GOT3 (cell line): ENCODE data around the gene MYBBP1A.

Experiments used
- DNase-seq: peaks from one replicate; lab custom pipeline; 2025; ENCODE audit warnings: mixed read lengths; lab: John Stamatoyannopoulos, UW

Gene MYBBP1A

DNA sequence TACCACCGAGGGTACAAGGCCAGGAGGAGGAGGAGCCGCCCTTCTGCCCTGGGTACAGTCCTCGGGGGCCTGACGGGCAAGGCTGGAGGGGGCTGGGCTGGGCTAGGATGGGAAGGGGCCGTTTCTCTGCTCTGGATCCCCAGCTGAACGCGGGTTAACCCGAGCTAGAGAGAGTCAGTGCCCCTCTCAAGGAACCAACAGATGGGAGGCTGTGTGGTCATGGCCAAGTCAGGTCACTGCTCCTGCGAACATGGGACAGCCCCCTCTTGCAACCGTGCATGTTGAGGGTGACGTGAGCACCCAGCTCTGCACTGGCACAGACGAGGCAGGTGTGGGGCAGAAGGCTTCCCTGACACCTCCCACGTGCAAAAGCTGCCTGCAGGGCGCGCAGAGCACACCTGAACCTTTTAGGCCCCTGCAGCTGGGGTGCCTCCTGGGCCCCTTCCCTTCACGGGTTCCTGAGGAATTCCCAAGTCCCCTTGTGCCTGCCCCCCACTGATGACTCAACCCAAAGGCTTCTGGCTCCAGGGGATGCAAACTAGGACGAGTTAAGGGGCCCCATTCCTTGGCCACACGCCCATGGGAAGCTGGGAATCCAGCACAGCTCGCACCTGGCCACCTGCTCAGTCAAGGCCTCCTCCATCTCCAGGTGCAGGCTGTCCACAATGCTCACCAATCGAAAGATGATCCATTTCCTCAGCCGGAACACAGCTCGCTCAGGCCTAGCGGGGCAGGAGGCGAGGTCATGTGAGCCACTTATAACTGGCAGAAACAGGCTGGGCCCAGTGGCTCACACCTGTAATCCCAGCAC lies 6.3 kb downstream of the MYBBP1A start:
- DNase-seq, result no peak

DNA sequence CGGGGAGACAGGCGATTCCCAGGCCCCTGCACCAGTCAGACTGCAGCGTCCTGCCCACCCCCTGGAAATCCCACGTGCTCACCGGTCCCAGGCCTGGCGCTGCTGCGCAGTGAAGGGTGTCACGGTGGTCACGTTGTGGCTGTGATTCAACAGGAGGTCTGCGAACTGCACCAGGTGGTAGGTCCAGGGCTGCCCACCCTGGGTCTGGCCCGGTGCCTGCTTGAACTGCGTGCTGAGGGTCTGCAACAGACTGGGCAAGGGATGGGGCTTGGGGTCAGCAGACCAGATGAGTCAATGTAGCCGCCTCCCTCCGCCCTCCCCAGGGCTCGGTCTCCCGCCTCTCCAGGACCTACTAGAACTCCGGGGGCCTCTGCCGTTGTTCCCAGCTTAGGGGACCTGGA lies 7.1 kb downstream of the MYBBP1A start:
- DNase-seq, result no peak

DNA sequence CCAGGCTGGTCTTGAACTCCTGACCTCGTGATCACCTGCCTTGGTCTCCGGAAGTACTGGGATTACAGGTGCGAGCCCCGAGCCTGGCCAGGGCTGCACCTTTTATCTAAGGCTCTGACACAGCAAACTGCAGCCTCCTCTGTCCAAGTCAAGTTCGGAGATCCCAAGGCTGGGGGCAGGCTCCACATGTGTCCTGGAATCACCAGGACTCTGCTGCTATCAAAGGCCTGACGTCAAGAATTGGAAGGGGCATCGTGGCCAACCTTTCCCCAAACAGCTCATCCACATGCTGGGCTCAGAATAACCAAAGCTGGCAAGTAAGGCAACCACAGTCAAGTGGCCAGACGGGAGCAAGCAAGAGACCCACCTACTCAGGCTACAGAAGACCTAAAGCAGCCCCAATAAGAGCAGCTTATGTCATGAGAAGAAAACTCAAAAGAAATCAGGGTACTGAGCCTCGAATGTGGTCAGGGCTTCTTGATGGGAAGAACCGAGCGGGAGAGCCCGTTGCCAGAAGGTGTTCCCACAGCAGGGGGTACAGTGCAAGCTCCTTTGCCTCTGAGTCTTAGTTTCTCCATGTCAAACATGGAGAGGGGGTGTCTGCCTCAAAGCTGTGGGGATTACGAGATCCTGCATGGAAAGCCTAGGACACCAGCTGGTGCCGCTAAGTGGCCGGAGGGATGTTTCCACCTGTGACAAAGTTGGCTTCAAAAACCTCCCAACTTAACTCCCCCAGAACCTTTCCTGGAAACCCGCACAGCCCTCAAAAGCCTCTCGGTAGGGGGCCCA lies 7.9 kb downstream of the MYBBP1A start:
- no peak for DNase-seq

DNA sequence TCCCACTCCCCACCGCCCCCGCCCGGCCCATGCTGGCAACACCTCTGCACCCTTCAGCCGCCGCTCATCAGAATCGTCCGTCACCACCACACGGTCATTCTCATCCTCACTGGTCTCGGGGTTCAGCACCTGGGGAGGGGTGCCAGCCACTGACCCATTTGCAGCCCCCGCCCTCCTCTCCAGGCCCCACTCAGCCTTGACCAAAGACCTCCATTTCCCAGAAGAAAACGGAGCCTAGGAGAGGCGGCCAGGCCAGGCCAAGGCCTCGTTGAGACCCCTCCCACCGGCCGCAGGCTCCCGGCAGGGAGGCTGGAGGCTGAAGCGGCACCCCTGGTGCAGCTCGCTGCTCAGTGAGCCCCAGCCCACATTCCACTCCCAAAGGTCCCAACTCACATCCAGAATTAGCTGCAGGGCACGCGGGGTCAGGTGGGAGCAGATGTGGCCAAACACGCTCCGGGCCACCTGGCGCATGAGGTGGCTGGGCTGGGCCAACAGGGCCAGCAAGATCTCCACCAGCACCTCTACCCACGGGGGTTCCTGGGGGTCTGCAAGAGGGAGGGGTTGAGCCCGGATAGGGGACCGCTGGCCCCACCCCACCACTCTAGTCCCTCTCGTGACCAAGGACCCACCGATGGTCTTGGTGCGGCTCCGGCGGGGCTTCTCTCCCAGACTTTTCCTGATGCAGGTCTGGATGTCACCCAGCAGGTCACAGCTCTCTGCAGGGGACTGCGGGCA lies 9.8 kb downstream of the MYBBP1A start:
- no peak for DNase-seq

DNA sequence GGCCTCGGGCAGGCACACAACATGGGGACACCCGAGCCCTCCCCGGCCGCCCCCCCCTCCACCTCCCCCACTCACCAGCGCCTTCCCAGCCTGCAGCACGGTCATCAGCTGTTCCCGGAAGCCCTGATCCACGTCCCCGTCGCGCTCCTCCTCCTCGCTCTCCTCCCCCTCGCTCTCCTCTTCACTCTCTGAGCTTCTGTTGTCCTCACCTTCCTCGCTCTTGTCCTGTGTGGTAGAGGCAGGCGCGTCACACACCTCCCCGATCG lies 10.3 kb downstream of the MYBBP1A start:
- no peak for DNase-seq

DNA sequence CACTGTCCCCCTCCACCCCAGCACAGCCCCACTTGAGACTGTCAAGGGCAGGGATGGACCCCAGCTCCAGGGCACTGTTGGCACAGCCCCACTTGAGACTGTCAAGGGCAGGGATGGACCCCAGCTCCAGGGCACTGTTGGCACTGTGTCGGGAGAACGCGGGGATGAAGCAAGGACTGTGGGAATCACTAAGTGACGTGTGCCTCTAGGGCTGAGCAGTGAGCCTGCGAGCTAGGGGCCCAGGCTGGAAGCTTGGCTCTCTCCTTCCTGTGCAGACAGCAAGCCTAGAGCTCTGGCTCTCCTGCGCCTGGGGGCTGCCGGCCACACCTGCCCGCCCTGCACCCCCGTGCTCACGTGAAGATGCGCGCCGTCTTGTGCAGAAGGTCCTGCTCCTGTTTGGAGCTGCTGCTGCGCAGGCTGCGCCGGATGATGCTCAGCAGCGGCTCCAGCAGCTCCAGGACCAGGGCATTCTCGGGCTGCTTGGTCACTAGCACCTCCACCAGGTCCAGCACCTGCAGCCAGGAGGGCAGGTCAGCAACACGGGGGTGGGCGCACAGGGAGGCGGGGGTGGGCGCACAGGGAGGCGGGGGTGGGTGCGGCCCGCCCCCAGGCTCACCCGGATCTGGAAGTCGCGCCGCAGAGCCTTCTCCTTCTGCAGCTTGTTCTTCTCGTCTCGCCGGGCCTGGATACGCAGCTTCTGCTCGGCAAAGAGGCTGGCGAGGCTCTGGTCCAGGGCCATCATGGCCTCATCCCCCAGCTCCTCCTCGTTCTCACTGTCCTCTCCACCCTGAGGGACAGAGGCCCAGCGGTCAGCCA lies 10.8 kb downstream of the MYBBP1A start:
- no peak for DNase-seq

DNA sequence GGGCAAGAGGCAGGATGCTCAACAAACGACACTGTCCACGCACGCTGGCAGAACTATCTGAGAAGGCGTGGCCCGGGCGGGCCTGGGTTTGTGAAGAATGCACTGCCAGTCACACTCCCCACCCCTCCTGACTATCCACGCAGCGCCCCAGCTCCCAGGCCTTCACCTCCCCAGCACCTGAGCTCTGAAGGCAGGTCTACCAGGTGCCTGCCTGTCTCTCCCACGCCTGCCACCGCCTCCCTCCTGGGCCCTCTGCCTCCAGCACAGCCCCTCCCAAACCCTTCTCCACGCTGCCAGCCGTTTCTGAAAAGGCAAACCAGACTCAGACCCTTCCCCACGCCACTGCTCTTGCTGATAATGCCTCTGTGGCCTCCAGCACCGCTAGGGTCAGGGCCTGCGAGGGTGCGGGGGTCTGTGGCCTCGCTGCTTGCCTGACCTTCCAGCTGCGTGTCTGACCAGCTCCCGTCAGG lies 11.6 kb downstream of the MYBBP1A start:
- no peak for DNase-seq

DNA sequence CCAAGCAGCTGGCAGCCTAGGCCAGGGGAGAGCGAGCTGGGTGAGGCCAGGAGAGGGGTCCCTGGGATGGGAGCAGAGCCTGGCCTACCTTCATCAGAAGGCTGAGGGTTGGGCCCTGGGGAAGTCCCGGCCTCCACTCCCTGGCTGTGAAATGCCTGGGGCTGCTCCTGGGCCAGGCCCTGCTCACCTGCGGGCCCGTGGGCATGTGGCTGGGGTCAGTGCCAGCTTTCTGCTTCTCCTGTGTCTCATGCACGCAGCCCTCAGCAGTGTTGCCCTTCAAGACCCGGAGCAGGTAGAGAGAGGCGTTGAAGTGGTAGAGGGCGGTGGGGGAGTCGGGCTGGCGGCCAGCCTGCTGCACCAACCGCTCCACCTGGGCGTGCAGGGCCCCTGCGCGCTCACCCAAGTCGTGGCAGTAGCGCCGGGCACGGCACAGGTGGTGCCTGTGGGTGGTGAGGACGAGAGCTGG lies 12.4 kb downstream of the MYBBP1A start:
- DNase-seq, result no peak

DNA sequence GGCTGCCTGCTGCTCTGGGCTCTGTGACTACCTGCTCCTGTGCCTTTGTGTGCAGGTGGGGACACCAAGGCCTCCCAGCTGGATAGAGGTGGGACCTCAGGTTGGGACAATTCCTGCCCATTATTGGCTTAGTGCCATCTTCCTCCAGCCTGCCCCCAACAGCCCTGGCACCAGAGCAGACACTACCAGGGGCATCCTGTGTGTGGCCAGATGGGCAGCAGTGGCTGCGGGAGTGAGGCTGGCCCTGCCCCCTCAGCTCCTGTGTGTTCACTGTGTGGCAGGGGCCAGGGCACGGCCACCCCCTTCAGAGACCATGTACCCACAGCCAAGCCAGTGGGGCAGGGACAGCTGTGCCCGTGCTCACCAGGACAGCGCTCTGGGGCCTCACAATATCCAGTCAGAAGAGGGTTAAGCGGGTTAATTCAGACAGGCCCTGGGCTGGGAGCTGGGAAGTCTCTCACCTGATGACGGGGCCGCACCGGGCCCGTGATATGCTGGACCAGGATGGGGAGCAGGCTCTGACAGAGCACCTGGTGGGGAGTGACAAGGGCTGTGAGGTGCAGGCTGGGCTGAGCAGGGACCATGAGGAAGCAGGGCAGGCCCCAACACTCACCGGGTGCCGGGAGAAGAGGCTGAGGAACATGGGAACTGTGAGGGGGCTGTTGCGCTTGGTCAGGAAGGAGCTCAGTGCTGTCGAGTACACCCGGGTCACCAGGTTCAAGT lies 13.0 kb downstream of the MYBBP1A start:
- no peak for DNase-seq

DNA sequence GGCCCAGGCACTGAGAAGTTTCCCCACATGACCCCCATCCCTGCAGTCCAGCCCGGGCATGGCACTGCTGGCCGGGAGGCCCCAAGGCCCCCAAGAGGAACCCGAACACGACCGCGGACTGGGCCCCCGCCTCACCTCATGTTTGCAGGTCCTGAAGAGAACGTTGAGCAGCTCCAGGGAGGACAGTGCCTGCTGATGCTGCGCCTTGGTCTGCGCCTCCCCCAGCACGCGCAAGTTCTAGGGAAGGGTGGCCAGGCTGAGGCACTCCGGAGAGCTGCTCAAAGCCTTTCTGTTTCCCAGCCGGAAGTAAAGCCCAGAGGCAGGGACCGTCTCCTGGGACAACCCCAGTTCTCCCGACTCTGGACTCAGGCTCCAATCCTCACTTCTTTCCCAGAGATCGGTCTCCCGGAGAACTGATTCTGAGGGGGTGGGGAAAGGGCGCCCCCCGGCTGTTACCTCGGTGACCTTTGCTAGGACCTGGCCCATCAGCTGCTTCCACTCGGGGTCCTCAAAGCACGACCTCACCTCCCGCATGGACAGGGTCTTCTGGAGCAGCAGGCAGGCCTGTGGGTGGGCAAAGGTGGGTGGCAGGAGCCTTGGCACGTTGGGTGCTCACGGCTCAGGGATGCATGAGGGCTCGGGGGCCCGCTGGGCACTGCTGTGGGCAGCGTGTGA lies 13.7 kb downstream of the MYBBP1A start:
- DNase-seq, result no peak

DNA sequence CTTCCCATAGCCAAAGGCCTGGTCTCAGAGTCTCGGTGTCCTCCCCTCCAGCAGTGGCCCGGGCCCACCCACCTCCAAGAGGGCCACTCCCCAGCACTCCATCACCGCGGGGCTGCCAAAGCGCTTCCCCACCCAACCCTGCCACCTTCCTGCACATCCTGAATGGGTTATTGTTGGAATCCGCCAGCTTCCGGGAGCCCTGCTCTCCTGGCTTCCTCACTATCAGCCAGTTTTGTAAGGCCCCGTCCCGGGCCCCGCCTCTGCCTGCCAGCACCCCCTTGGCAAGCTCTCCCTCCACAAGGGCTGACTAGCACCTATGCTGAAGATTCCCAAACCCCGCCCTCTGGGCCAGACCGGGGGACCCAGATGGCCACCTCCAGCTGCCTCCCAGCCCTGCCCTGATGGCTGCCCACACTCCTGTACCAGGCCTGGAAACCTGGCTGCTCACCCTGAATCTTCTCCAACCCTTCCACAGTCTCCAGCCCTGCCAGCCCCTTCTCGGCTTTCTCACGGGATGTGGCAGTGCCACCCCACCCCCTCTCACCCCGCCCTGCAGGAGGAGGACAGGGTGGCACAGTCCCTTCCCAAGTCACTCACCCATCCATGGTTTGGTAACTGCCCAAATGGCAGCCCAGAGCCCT lies 14.4 kb downstream of the MYBBP1A start:
- no peak for DNase-seq

DNA sequence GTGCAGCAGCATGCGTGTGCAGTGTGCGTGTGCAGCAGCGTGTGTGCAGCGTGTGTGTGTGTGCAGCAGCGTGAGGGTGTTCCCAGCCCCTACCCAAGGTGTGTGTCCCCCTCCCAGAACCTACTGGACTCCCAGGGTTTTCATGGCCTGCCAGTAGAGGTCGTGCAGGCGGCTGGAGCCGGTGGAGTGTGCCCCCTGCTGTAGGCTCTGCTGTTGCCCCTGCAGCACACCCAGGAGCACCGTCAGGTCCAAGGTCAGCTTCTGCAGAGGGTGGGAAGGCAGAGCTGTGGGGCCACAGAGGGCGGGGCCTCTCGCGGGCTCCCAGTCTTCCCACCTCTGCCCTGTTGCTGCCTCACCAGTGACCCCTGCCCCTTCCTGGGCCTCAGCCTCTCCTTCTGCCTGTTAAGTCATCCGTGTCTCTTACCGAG lies 14.9 kb downstream of the MYBBP1A start:
- no peak for DNase-seq

DNA sequence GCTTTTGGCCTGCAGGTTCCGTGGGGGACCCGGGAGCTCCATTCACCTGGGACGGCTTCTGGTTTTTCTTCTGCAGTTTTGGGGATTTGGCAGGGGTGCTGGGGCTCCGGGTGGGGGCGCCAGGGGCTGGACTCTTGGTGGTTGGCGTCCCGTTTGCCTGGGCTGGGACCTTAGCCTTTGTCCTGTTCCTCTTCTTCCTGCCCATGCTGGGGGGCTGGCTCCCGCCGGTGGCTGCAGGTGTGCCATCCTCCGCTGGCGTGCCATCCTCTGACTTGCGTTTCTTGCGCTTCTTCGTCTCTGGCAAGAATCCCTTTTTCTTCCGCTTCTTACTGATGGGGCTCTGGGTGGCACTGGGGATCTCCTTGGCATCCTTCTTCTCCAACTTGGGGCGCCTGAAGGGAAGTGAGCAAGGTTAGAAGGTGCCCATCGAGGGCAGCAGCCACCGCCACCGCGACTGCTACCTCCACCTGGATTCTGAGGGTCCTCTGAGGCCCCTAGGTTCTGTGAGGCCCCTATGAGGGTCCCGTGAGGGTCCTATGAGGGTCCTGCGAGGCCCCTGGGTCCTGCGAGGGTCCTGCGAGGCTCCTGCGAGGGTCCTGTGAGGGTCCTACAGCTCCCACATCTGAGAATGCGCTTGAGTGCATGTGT lies 15.5 kb downstream of the MYBBP1A start:
- DNase-seq, result no peak

DNA sequence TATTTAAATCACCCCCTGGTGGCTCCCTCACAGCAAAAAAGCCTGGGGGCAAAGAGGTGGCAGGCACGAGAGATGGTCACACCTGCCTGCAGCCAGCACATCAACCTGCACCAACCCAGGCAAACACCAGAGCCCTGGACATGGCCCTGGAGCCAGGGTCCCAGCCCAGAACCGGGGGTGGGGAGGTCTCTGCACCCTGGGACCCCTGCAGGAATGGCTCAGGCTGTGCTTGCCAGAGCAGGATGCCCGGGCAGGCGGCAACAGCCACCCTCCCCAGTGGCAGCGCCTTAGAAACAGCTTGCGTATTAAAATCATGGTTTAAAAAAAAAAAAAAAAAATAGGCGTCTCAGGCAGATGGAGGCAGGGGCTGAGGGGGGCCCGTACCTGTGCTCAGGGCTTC lies 16.2 kb downstream of the MYBBP1A start:
- no peak for DNase-seq

DNA sequence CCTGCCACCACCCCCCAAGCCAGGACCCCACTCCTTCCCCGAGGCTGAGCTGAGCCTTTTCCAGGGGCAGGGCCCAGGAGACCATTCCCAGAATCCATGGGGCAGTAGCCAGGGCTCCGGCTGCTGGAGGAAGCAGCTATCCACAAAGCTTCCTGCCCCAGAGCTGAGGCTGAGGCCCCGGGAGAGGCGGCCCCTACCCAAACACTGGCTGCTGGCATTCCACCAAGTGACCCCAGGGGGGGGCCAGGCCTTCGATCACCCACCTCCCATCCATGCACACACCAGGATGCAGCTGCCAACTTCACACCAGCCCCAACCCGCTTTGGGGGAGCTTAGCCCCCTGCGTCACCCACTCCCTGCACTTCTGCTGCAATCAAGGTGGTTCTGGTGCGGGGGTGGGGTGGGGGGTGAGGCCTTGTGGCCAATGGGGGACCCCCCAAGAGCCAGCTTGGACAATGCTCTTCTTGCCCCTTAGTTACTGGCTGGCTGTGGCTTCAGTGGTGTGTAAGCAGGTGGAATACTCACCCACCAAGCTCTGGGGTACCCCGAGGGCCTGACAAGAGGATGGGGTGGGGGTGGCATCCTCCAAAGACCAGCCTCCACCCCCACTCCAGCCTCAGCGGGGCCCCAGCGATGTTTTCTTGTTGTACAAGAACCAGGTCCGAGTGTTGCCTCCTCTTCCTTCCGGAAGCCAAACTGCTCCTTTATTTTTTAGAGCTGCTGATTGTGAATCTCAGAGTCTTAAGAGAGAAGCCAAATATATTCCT lies 16.8 kb downstream of the MYBBP1A start:
- no peak for DNase-seq

DNA sequence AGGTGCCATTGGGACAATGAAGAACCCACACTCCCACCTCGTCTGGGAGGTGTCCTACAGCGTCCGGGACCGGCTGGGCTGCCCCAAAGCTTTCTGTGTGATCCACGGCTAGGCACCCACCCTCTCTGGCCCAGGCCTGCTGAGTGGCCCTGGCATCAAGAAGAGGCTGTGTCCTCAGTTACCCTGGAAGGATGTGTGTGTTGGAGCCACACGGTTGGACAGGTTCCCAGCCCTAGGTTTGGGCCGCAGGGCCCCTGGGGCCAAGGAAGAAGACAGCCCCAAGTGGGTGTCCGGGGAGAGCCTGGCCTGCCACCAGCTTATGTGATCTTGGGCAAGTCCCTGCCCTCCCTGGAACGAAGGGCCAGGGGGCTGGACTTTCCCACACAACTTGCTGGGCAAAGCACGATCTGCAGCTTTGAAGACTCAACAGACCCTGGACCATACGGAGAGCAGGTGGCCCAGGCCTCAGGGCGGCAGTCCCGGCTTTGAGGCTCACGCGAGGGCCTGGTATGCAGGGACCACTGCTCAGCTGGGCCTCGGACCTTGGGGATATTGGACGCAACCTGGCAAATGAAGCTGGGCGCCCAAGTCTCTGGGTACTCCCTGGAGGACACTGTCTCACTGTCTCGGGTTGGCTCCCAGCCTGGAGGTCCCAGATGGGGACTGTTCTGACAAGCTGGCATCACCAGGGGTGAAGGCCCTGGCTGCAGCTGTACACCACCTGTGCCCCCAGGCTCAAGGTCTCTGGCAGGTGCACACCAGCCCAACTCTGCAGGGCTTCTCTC lies 17.5 kb downstream of the MYBBP1A start:
- DNase-seq, result no peak

DNA sequence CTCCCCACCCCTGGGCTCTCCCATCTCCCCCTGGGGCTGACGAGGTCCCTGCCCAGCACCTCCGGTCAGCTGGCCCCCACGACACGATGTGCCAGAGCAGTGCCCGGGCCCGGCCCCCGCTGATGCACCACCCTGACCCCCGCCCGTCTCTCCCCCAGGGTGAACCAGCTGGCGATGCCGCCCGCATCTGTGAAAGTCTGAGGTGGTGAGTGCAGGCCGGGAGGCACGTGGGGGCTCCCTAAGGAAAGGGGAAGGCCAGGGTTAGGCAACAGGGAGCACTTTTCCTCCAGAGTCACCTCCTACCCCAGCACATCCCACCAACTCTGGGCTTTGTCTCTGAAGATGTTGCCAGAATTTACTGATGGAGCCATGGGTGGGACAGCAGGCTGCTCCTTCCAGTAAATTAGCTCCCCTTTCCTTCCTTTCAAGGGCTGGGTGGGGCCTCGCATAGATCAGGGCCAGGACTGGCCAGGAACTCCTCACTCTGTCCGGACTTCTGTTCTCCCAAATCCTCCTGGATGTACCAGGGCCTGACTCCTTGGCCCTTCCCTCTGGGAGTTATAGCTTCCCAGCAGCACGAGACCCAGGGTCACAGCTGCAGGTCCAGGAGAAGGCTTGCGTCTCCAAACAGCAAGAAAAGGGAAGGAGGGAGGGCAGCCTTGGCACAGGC lies 18.3 kb downstream of the MYBBP1A start:
- no peak for DNase-seq
